Testis (tissue), 3 donors: ENCODE data around the gene TOPBP1. TPM values are rescaled to one million over a fixed set of nuclear protein-coding genes. Genes with fewer than 3 reads are reported as not detected.

Experiments used
- DNase-seq: peaks from one replicate; pipeline ENCODE4 v3.0.0-alpha.2; 2019
- H3K27ac ChIP-seq, 2 donors: fragments of 200-600 bp; sonication (generic); one replicate each; pipeline ENCODE4 v1.5.1; 2019
- H3K27me3 ChIP-seq: fragments of 200-600 bp; sonication (generic); one replicate; pipeline ENCODE4 v1.5.1; 2019
- H3K36me3 ChIP-seq: fragments of 200-600 bp; sonication (generic); one replicate; pipeline ENCODE4 v1.5.1; 2017; ENCODE audit warnings: low read depth; ENCODE audit errors: missing control alignments
- H3K4me1 ChIP-seq: fragments of 200-600 bp; sonication (generic); one replicate; pipeline ENCODE4 v1.5.1; 2019
- H3K4me3 ChIP-seq, 2 donors: fragments of 200-600 bp; sonication (generic); one replicate each; pipeline ENCODE4 v1.5.1; 2017 to 2019
- H3K9me3 ChIP-seq: fragments of 200-600 bp; sonication (generic); one replicate; pipeline ENCODE4 v1.5.1; 2017
- CTCF ChIP-seq, 3 experiments: fragments of 450-650 bp in 2 of 3; fragments of 200-600 bp in 1 of 3; sonication (generic) in 1 of 3; IDR thresholded peaks; one replicate each; pipeline ENCODE4 v1.5.1; 2016 to 2019; ENCODE audit warnings: antibody characterized with exemption in 3 of 3, mild to moderate bottlenecking in 2 of 3, moderate library complexity in 1 of 3
- POLR2A ChIP-seq: fragments of 450-650 bp; IDR thresholded peaks from one replicate; pipeline ENCODE4 v1.6.1; 2017; ENCODE audit warnings: antibody characterized with exemption, mild to moderate bottlenecking, moderate library complexity
- WGBS, 2 donors: methylation state at CpG; one replicate each; pipeline ENCODE4 v1.1.5; 2018; 5-methylcytosine and 5-hydroxymethylcytosine counted together
- intact Hi-C: fragments of 100-400 bp; cut with DNase I; formaldehyde crosslinking; loops from one replicate; pipeline ENCODE4 v1.15.1; 2023; ENCODE audit warnings: low total_unique reads
- polyA plus RNA-seq: library from polyadenylated mRNA; stranded (reverse); fragments of 350-450 nt; fragmentation: Illumina TruSeq; extraction: RNeasy Lipid Tissue Mini Kit (QIAGEN cat#74804); gene quantifications from one replicate; pipeline ENCODE4 v1.2.3, GENCODE V29; 2014; ENCODE audit warnings: low read depth, low replicate concordance; ENCODE audit not compliant: insufficient read depth
- total RNA-seq, 2 donors: library from RNA; depleted of rRNA; stranded (reverse); fragments of >200 nt; gene quantifications; one replicate each; pipeline ENCODE4 v1.2.3, GENCODE V29; 2016

TOPBP1 gene
- total and polyA plus RNA-seq, 3 donors from 2014 or later = 40.9 to 62.6 (median 51.7) TPM

GRCh38 chr3:133703915-133704314 lies 42.2 kb upstream of the TOPBP1 start:
- Histone ChIP-seq H3K36me3 (no peaks in the 10 kb centered on the region), H3K27ac (no peak overlapping the region), H3K4me3 (no peak overlapping the region), H3K4me1 (no peaks in the 10 kb centered on the region), H3K27me3 (no peaks in the 10 kb centered on the region), H3K9me3 (no peaks in the 10 kb centered on the region)
- DNase-seq = no peak
- TF ChIP-seq CTCF (IDR thresholded peaks at IDR 0.05) (no peak), POLR2A (no peak)
- intact Hi-C loops = no loop called here
- 56 to 65% methylated on average over 1 of the region's 1 CpG for WGBS, 2 donors

- H3K9me3 ChIP-seq = no peaks in the 10 kb centered on the region
- no peak for TF ChIP-seq POLR2A
- no peak for TF ChIP-seq CTCF (IDR thresholded peaks at IDR 0.05)
- no peak overlapping the region for H3K4me3 ChIP-seq
- H3K36me3 ChIP-seq = no peaks in the 10 kb centered on the region
- no peak overlapping the region for H3K27ac ChIP-seq
- intact Hi-C loops = no loop called here
- DNase-seq = no peak
- H3K27me3 ChIP-seq = no peaks in the 10 kb centered on the region
- no peaks in the 10 kb centered on the region for H3K4me1 ChIP-seq
- WGBS, 2 donors = 93 to 94% methylated on average over 3 to 7 of the region's 7 CpGs
Observed at GRCh38 chr3:133701435-133702358, 40.0 kb upstream of the TOPBP1 start.

- H3K27ac ChIP-seq = no peak overlapping the region
- TF ChIP-seq CTCF (IDR thresholded peaks at IDR 0.05) (no peak), POLR2A (no peak)
- WGBS, 2 donors = 88 to 89% methylated on average over 6 of the region's 6 CpGs
- H3K36me3 ChIP-seq = no peaks in the 10 kb centered on the region
- intact Hi-C loops = no loop called here
- H3K4me3 ChIP-seq = no peak overlapping the region
- no peaks in the 10 kb centered on the region for H3K27me3 ChIP-seq
- DNase-seq = no peak
- H3K4me1 ChIP-seq = no peaks in the 10 kb centered on the region
- H3K9me3 ChIP-seq = no peaks in the 10 kb centered on the region
Observed at GRCh38 chr3:133700351-133700750, 38.6 kb upstream of the TOPBP1 start.

- no peak overlapping the region for H3K4me3 ChIP-seq
- no peak overlapping the region for H3K27ac ChIP-seq
- DNase-seq = no peak
- no peaks in the 10 kb centered on the region for H3K9me3 ChIP-seq
- H3K36me3 ChIP-seq = no peaks in the 10 kb centered on the region
- H3K4me1 ChIP-seq = no peaks in the 10 kb centered on the region
- 85 to 93% methylated on average over 3 of the region's 3 CpGs for WGBS, 2 donors
- intact Hi-C loops = no loop called here
- TF ChIP-seq POLR2A (no peak), CTCF (IDR thresholded peaks at IDR 0.05) (no peak)
- no peaks in the 10 kb centered on the region for H3K27me3 ChIP-seq
Observed at GRCh38 chr3:133699903-133700302, 38.2 kb upstream of the TOPBP1 start.

- Histone ChIP-seq H3K36me3 (no peaks in the 10 kb centered on the region), H3K9me3 (no peaks in the 10 kb centered on the region), H3K4me1 (no peaks in the 10 kb centered on the region), H3K27ac (no peak overlapping the region), H3K27me3 (no peaks in the 10 kb centered on the region), H3K4me3 (no peak overlapping the region)
- WGBS, 2 donors = 88 to 90% methylated on average over 2 of the region's 2 CpGs
- TF ChIP-seq CTCF (IDR thresholded peaks at IDR 0.05) = no peak
- TF ChIP-seq POLR2A = no peak
- no peak for DNase-seq
- intact Hi-C loops = no loop called here
Observed at GRCh38 chr3:133699467-133699866, 37.7 kb upstream of the TOPBP1 start.
